IMR-90 (cell line): ENCODE data around the gene MAB21L3. TPM values are rescaled to one million over a fixed set of nuclear protein-coding genes. Genes with fewer than 3 reads are reported as not detected.

Source experiments
- ATAC-seq: fragments of 200-7000 bp; cut with Tn5 transposase; 2 replicates; pipeline ENCODE4 v1.9.1; 2020; ENCODE audit warnings: low read depth, mild to moderate bottlenecking, moderate library complexity
- BruUV-seq: library from RNA; stranded (reverse); fragments of 400-500 nt; replicated peaks from 2 replicates; lab custom pipeline; 2021; lab: Mats Ljungman, UMichigan
- CTCF ChIA-PET: fragments of 300-600 bp; formaldehyde crosslinking; extraction: SDS; loops from one replicate; lab custom pipeline; 2021; ENCODE audit warnings: antibody characterized with exemption; lab: Yijun Ruan, JAX
- POLR2A ChIA-PET: fragments of 300-600 bp; sonication (Branson Sonifier 250); formaldehyde crosslinking; loops from one replicate; lab custom pipeline; 2022; ENCODE audit warnings: antibody characterized with exemption; ENCODE audit not compliant: unreplicated experiment; lab: Charles Lee
- DNase-seq: peaks from one replicate; pipeline ENCODE4 v3.0.0; 2013
- H2AFZ ChIP-seq: replicated peaks from 2 replicates; pipeline ENCODE3; 2013; ENCODE audit warnings: low read length, mild to moderate bottlenecking; ENCODE audit not compliant: poor library complexity
- H2AK5ac ChIP-seq: 2 replicates; pipeline ENCODE4 v1.6.1; 2013; ENCODE audit warnings: low read depth, low read length, inconsistent platforms
- H2AK9ac ChIP-seq: replicated peaks from 2 replicates; pipeline ENCODE3; 2013; ENCODE audit warnings: mild to moderate bottlenecking, low read depth, low read length, moderate library complexity; ENCODE audit not compliant: poor library complexity
- H2BK120ac ChIP-seq: 2 replicates; pipeline ENCODE4 v1.6.1; 2013; ENCODE audit warnings: low read depth, low read length, inconsistent platforms
- H2BK15ac ChIP-seq: 3 replicates; pipeline ENCODE4 v1.6.1; 2013; ENCODE audit warnings: low read depth, low read length, inconsistent platforms
- H2BK20ac ChIP-seq: 2 replicates; pipeline ENCODE4 v1.6.1; 2013; ENCODE audit warnings: low read depth, mild to moderate bottlenecking, inconsistent platforms, low read length, moderate library complexity
- H2BK5ac ChIP-seq: 2 replicates; pipeline ENCODE4 v1.6.1; 2013; ENCODE audit warnings: mild to moderate bottlenecking, low read depth, low read length, inconsistent platforms; ENCODE audit not compliant: poor library complexity, severe bottlenecking
- H3K14ac ChIP-seq: replicated peaks from 2 replicates; pipeline ENCODE4 v1.6.1; 2013; ENCODE audit warnings: low read depth, low read length, inconsistent platforms
- H3K18ac ChIP-seq: 2 replicates; pipeline ENCODE4 v1.6.1; 2013; ENCODE audit warnings: low read depth, low read length, control low read depth
- H3K23ac ChIP-seq: 2 replicates; pipeline ENCODE4 v1.6.1; 2013; ENCODE audit warnings: low read depth, low read length, inconsistent platforms
- H3K27ac ChIP-seq: 2 replicates; pipeline ENCODE4 v1.5.1; 2013; ENCODE audit warnings: mild to moderate bottlenecking, control low read depth, low read length; ENCODE audit not compliant: insufficient read depth
- H3K27me3 ChIP-seq: 2 replicates; pipeline ENCODE4 v1.6.1; 2013; ENCODE audit warnings: low read length; ENCODE audit not compliant: control insufficient read depth, insufficient read depth
- H3K36me3 ChIP-seq: 2 replicates; pipeline ENCODE4 v1.6.1; 2013; ENCODE audit warnings: low read length, mixed read lengths; ENCODE audit not compliant: control insufficient read depth, insufficient read depth
- H3K4ac ChIP-seq: 2 replicates; pipeline ENCODE4 v1.6.1; 2013; ENCODE audit warnings: low read depth, low read length, inconsistent platforms
- H3K4me1 ChIP-seq: 2 replicates; pipeline ENCODE4 v1.6.1; 2013; ENCODE audit warnings: low read length, mixed read lengths; ENCODE audit not compliant: control insufficient read depth, insufficient read depth
- H3K4me2 ChIP-seq: 2 replicates; pipeline ENCODE4 v1.6.1; 2013; ENCODE audit warnings: low read depth, mild to moderate bottlenecking, control low read depth, low read length, moderate library complexity
- H3K4me3 ChIP-seq: 2 replicates; pipeline ENCODE4 v1.5.1; 2013; ENCODE audit warnings: low read depth, mild to moderate bottlenecking, control low read depth, low read length, moderate library complexity; ENCODE audit not compliant: insufficient read depth
- H3K56ac ChIP-seq: 2 replicates; pipeline ENCODE4 v1.6.1; 2013; ENCODE audit warnings: low read length, inconsistent platforms; ENCODE audit not compliant: insufficient read depth; ENCODE audit errors: extremely low read depth
- H3K79me1 ChIP-seq, 2 experiments: 2 replicates each; pipeline ENCODE4 v1.6.1; 2013; ENCODE audit warnings: low read length in 2 of 2, inconsistent platforms in 1 of 2, low read depth in 1 of 2
- H3K9ac ChIP-seq: 2 replicates; pipeline ENCODE4 v1.6.1; 2013; ENCODE audit warnings: low read depth, low read length, control low read depth
- H3K9me1 ChIP-seq: 2 replicates; pipeline ENCODE4 v1.6.1; 2013; ENCODE audit warnings: low read length, inconsistent platforms; ENCODE audit not compliant: insufficient read depth
- H3K9me3 ChIP-seq: 2 replicates; pipeline ENCODE4 v1.6.1; 2013; ENCODE audit warnings: low read length; ENCODE audit not compliant: control insufficient read depth, insufficient read depth
- H4K20me1 ChIP-seq: 2 replicates; pipeline ENCODE4 v1.6.1; 2013; ENCODE audit warnings: low read length, inconsistent platforms; ENCODE audit not compliant: insufficient read depth
- H4K5ac ChIP-seq: 2 replicates; pipeline ENCODE4 v1.6.1; 2013; ENCODE audit warnings: mild to moderate bottlenecking, low read depth, low read length, control low read depth
- H4K8ac ChIP-seq, 2 experiments: 2 replicates each; pipeline ENCODE4 v1.6.1; 2013; ENCODE audit warnings: low read depth in 2 of 2, low read length in 2 of 2, control low read depth in 1 of 2, inconsistent platforms in 1 of 2
- H4K91ac ChIP-seq: 2 replicates; pipeline ENCODE4 v1.6.1; 2013; ENCODE audit warnings: low read depth, low read length, inconsistent platforms; ENCODE audit not compliant: insufficient read depth
- BHLHE40 ChIP-seq: fragments of 150-350 bp; IDR thresholded peaks from 2 replicates; pipeline ENCODE4 v1.6.1; 2016; ENCODE audit warnings: mild to moderate bottlenecking, low read depth, low read length
- CEBPB ChIP-seq: IDR thresholded peaks from 2 replicates; pipeline ENCODE4 v1.6.1; 2012; ENCODE audit warnings: low read depth, low read length, improper control_type of control experiment
- CHD1 ChIP-seq: IDR thresholded peaks from 2 replicates; pipeline ENCODE4 v1.6.1; 2012; ENCODE audit warnings: low read depth, low read length, improper control_type of control experiment
- CTCF ChIP-seq: conservative IDR thresholded peaks from 2 replicates; pipeline ENCODE4 v1.5.1; 2012; ENCODE audit warnings: mild to moderate bottlenecking, low read depth, low read length, improper control_type of control experiment
- ELK1 ChIP-seq: fragments of 150-350 bp; IDR thresholded peaks from 2 replicates; pipeline ENCODE4 v1.6.1; 2016; ENCODE audit warnings: low read depth, mild to moderate bottlenecking, low read length, moderate library complexity, borderline replicate concordance
- FOS ChIP-seq: fragments of 150-350 bp; IDR thresholded peaks from 2 replicates; pipeline ENCODE4 v1.6.1; 2016; ENCODE audit warnings: low read depth, low read length
- MAFK ChIP-seq: IDR thresholded peaks from 2 replicates; pipeline ENCODE4 v1.6.1; 2012; ENCODE audit warnings: low read depth, low read length, improper control_type of control experiment
- MAZ ChIP-seq: IDR thresholded peaks from 2 replicates; pipeline ENCODE4 v1.6.1; 2012; ENCODE audit warnings: low read depth, mild to moderate bottlenecking, low read length, improper control_type of control experiment, moderate library complexity, borderline replicate concordance
- MXI1 ChIP-seq: IDR thresholded peaks from 2 replicates; pipeline ENCODE4 v1.6.1; 2012; ENCODE audit warnings: low read depth, mild to moderate bottlenecking, low read length, moderate library complexity, borderline replicate concordance
- NFE2L2 ChIP-seq: fragments of 150-350 bp; IDR thresholded peaks from 2 replicates; pipeline ENCODE4 v1.6.1; 2016; ENCODE audit warnings: low read depth, mild to moderate bottlenecking, low read length
- POLR2A ChIP-seq: IDR thresholded peaks from 2 replicates; pipeline ENCODE4 v1.6.1; 2012; ENCODE audit warnings: mild to moderate bottlenecking, low read depth, low read length
- RAD21 ChIP-seq: IDR thresholded peaks from 2 replicates; pipeline ENCODE4 v1.6.1; 2012; ENCODE audit warnings: low read length, improper control_type of control experiment
- RCOR1 ChIP-seq: IDR thresholded peaks from 2 replicates; pipeline ENCODE4 v1.6.1; 2012; ENCODE audit warnings: mild to moderate bottlenecking, low read length, improper control_type of control experiment; ENCODE audit not compliant: insufficient replicate concordance
- RFX5 ChIP-seq: IDR thresholded peaks from 2 replicates; pipeline ENCODE4 v1.8.0; 2012; ENCODE audit warnings: low read depth, mild to moderate bottlenecking, low read length, moderate library complexity
- SMC3 ChIP-seq: fragments of 150-350 bp; IDR thresholded peaks from 2 replicates; pipeline ENCODE4 v1.6.1; 2016; ENCODE audit warnings: low read depth, mild to moderate bottlenecking, antibody characterized with exemption, low read length, moderate library complexity
- USF2 ChIP-seq: fragments of 150-350 bp; IDR thresholded peaks from 2 replicates; pipeline ENCODE4 v1.6.1; 2017; ENCODE audit warnings: mild to moderate bottlenecking, antibody characterized with exemption, low read length, low read depth
- dilution Hi-C: fragments of 300-500 bp; cut with HindIII; formaldehyde crosslinking; loops from one replicate; pipeline ENCODE4 v1.14.3; 2018; ENCODE audit warnings: low sequenced_read_pairs; ENCODE audit not compliant: unreplicated experiment
- in situ Hi-C: fragments of 300-500 bp; cut with MboI; formaldehyde crosslinking; loops from 3 replicates; pipeline ENCODE4 v1.14.3; 2019; ENCODE audit warnings: low sequenced_read_pairs, inconsistent platforms, mixed read lengths
- intact Hi-C: fragments of 100-400 bp; cut with micrococcal nuclease; formaldehyde crosslinking; loops from 2 replicates; pipeline ENCODE4 v1.10.0; 2022
- polyA plus RNA-seq, 3 experiments: library from polyadenylated mRNA; depleted of rRNA; stranded (reverse); fragments of >200 nt; gene quantifications; 2 replicates each; pipeline ENCODE4 v1.2.3, GENCODE V29; 2012; ENCODE audit warnings: low replicate concordance in 1 of 3
- total RNA-seq: library from RNA; depleted of rRNA; stranded (reverse); fragments of >200 nt; gene quantifications from 2 replicates; pipeline ENCODE4 v1.2.3, GENCODE V29; 2012

The MAB21L3 gene
- total and polyA plus RNA-seq, 2 of the 4 experiments (the other 2 are of a cell fraction): not detected

DNA sequence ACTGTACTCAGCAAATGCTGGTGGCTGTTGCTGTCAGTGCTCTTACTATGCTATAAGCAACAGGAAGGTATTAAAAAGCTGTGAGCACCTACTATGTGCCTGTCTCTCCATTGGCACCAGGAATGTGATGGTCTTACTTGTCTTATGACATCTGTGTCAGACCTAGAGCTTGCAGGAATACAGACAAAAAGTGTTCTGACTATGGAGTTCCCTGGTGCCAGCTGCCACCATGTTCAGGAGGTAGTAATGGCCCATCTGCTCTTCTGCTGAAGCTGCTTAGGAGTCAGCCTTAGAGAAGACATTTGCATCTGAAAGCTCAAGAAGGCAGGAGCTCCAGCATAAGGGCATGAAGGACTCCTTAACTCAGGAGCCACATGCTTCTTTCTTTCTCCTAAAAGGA is 52.3 kb downstream of the MAB21L3 start:
- Histone ChIP-seq H3K4me3 (no peak overlapping the region), H4K8ac (no peak overlapping the region), H3K36me3 (no peaks in the 10 kb centered on the region), H4K91ac (no peak overlapping the region), H3K18ac (no peak overlapping the region), H3K14ac (no peak overlapping the region), H3K4me1 (no peaks in the 10 kb centered on the region), H3K27ac (no peak overlapping the region), H3K9me1 (no peaks in the 10 kb centered on the region), H2BK5ac (no peak overlapping the region), H4K5ac (no peak overlapping the region), H4K20me1 (no peaks in the 10 kb centered on the region), H3K23ac (no peak overlapping the region), H2AFZ (no peak overlapping the region), H3K56ac (no peak overlapping the region), H2AK9ac (no peak overlapping the region), H2BK120ac (no peak overlapping the region), H3K79me1 (no peaks in the 10 kb centered on the region), H3K27me3 (peaks cover 15% of the 10 kb centered on the region), H2BK20ac (no peak overlapping the region), H3K4ac (no peak overlapping the region), H2AK5ac (no peak overlapping the region), H2BK15ac (no peak overlapping the region), H3K9ac (no peak overlapping the region), H3K4me2 (no peak overlapping the region), H3K9me3 (no peaks in the 10 kb centered on the region)
- BruUV-seq: no TSS peak
- DNase-seq (no peak), ATAC-seq (no peak)
- TF ChIP-seq CEBPB: no peak
- no peak for TF ChIP-seq SMC3
- no peak for TF ChIP-seq FOS
- no peak for TF ChIP-seq RAD21
- no peak for TF ChIP-seq RCOR1
- no peak for TF ChIP-seq MAZ
- TF ChIP-seq USF2: no peak
- no peak for TF ChIP-seq POLR2A
- no peak for TF ChIP-seq BHLHE40
- TF ChIP-seq RFX5: no peak
- TF ChIP-seq NFE2L2: no peak
- no peak for TF ChIP-seq MXI1
- no peak for TF ChIP-seq MAFK
- no peak for TF ChIP-seq CTCF
- no peak for TF ChIP-seq ELK1
- no peak for TF ChIP-seq CHD1
- CTCF ChIA-PET: interaction anchor here (0.6 kb wide), 1 partner anchor 11 kb away, joined by 3 read pairs; no protein-coding TSS in a partner anchor
- intact Hi-C loops (no loop called here), dilution Hi-C loops (no loop called here), in situ Hi-C loops (no loop called here)
- POLR2A ChIA-PET: no interaction called here
